HCEC 1CT (cell line): ENCODE results near the gene TPP1.

Experiments used
- DNase-seq: peaks from one replicate; pipeline ENCODE4 v3.0.0-alpha.2; 2017

The TPP1 gene

DNA sequence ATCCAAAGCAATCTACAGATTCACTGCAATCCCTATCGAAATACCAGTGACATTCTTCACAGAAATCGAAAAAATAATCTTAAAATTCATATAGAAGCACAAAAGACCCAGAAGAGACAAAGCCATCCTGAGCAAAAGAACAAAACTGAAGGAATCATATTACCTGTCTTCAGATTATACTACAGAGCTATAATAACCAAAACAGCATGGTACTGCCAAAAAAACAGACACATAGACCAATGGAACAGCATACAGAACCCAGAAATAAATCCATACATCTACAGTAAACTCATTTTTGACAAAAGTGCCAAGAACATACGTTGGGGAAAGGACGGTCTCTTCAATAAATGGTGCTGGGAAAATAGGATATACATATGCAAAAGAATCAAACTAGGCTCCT lies 34.7 kb downstream of the TPP1 start:
- DNase-seq = no peak

DNA sequence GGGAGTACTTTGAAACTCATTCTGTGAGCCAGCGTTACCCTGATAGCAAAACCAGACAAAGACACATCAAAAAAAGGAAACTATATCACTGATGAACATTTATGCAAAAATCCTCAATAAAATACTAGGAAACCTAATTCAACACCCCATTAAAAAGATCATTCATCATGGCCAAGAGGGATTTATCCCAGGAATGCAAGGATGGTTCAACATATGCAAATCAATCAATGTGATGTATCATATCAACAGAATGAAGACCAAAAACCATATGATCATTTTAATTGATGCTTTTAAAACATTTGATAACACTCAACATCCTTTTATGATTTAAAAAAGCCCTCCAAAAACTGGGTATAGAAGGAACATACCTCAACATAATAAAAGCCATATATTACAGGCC lies 35.6 kb downstream of the TPP1 start:
- no peak for DNase-seq

DNA sequence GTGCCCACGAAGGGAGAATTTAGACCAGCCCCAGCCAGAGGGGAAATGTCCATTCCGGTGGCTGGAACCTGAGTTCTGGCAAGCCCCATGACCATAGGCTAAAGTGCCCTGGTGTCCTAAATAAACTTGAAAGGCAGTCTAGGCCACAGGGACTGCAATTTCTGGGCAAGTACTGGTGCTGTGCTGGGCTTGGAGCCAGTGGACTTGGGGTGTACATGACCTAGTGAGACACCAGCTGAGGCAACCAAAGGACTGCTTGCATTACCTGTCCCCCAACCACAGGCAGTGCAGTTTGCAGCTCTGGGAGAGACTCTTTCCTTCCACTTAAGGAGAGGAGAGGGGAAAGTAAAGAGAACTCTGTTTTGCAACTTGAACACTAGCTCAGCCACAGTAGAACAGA lies 39.5 kb downstream of the TPP1 start:
- DNase-seq = no peak

DNA sequence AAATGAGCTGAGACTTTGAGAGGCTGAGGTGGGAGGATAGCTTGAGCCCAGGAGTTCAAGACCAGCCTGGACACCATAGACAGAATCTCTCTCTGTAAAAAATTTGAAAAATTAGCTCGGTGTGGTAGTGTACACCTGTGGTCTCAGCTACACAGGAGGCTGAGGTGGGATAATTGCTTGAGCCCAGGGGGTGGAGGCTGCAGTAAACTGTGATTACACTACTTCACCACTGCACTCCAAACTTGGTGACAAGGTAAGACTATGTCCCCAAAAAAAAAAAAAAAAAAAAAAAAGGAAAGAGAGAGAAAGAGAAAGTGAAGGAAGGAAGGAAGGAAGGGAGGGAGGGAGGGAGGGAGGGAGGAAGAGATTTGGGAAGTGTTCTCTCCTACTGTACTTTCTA lies 41.1 kb downstream of the TPP1 start:
- DNase-seq = no peak

DNA sequence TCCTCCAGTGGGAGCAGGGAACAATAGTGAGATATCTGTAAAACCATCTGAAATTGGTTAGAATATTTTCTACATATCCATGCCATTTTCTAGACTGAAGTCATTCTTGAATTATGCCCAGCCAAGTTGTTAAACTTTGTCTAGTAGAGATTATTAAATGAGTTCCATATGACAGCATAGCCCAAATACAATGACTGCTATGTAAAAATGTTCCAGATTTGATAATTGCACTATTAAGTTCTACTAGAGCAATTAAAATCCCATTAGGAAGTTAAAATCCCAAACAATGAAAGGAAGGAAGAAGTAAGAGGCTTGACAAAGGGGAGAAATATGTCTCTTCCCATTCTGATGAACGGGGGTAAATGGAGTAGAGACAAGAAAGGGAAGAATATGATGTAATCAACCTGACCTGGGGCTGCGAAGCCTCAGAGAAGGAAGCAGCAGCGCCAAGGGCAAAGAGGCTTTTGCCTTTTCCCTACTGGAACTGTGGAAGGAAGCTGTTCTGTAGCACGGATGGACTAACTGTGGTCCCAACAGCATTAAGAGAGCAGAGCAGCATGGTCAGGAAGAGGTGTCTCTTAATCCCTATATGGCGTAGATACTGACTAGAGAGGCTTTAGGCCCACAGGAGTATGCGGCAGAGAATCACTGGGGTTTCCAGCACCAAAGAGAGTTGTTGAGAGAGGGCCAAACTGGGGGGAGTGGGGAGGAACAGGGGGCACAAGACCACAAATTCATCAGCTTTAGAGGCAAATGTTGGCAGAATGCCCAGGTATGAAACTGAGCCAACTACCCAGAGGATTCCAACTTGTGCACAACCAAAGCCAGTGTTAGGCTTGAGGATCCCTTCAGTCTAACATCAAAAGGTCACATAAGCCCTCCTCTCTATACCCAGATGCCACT lies 42.5 kb downstream of the TPP1 start:
- no peak for DNase-seq

DNA sequence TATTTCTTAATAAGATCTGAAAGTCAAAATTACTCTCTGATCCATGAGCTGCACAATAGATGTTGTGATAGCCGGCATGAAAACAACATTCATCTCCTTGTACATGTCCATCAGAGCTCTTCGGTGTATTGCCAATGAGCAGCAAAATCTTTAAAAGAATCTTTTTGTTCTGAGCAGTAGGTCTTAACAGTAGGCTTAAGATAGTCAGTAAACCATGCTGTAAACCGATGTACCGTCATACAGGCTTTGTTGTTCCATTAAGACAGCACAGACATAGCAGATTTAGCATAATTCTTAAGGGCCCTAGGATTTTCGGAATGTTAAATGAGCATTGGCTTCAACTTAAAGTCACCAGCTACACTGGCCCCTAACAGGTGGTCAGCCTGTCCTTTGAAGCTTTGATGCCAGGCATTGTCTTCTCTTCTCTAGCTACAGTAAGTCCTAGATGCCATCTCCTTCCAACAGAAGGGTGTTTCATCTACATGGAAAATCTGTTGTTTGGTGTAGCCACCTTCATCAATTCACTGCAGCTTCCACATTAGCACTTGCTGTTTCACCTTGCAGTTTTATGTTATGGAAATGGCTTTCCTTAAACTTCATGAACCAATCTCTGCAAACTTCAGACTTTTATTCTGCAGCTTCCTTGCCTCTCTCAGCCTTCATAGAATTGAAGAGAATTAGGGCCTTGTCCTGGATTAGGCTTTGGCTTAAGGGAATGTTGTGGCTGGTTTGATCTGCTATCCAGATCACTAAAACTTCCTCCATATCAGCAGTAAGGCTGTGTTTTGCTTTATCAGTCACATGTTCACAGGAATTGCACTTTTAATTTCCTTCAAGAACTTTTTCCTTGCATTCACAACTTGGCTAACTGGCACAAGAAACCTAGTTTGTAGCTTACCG lies 44.2 kb downstream of the TPP1 start:
- DNase-seq = no peak

DNA sequence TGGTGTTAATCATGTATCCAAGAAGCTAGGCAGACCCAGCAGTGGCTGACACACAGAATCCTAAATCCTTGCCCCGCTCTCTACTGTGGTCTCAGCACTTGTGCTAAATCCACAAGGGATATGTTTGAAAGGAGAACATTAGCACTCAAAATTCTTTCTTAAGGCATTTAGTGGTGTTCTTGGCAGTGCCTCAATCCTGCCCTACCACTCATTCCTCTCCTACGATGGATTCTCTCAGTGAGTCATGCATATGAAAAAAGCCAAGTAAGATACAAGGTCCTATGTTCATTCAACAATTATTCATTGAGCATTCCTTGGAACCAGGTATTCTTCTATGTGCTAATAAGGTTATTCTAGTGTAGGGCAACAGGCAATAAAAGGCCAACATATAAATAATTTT lies 47.0 kb downstream of the TPP1 start:
- peak; percentile 53 for DNase-seq

DNA sequence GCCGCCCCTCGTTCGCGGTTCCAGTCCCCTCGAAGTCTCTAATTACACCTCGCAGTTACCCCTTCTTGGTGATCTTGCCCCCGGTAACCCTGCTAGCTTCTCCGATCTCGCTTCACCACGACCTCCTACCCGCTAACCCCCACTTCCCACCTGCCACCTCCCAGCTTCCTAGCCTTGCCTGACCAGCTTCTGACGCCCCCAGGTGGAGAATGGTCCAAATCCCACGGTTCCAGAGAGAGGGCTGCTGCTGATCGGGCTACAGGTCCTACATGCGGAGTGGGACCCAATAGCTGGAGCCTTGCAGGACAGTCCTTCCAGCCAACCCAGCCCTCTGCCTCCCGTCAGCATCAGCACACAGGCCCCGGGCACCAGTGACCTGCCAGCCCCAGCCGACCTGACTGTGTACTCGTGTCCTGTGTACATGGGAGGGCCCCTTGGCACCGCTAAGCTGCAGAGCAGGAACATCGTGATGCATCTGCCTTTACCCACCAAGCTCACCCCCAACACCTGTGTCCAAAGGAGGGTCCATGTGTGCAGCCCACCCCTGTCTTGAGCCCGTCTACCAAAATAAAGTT lies 47.7 kb downstream of the TPP1 start:
- DNase-seq = no peak

DNA sequence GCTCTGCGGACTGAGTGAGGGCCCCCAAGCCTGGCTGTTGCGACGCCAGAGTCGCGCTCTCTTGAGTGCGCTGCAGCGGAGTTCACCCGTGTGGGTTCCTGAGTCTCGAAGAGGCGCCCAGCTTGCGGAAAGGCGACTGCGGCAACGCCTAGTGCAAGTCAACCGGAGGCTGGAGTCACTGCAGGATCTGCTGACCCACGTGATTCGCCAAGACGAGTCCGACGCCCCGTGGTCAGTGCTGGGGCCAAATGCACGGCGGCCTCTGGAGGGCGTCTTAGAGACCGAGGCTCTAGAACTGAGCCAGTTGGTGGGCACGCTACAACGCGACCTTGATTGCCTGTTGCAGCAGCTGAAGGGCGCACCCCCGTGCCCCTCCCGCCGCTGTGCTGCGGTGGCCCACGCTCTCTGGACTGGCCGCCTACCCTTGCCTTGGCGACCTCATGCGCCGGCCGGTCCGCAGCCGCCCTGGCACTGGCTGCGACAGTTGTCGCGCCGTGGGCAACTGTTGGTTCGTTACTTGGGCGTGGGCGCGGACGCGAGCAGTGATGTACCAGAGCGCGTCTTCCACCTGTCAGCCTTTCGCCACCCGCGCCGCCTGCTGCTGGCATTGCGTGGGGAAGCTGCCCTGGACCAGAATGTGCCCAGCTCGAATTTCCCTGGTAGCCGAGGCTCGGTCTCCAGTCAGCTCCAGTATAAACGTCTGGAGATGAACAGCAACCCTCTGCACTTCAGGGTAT lies 48.4 kb downstream of the TPP1 start:
- DNase-seq = no peak

DNA sequence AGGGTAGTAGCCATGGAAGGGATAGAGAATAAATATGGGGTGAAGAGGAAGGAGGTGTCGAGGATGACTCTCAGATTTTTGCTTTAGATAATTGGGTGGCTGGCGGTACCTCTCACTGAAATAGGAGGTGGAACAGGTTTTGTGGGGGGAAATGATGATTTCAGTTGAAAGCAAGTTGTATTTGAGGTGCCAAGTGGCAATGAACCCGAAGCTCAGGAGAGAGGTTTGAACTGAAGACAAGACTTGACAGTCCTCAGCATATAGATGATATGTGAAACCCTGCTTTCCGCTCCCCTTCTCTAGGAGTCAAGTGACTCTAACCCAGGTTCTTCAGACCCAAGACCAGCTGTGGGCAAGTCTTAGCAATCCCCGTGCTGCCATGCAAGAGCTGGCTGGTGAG lies 49.5 kb downstream of the TPP1 start:
- DNase-seq = no peak

DNA sequence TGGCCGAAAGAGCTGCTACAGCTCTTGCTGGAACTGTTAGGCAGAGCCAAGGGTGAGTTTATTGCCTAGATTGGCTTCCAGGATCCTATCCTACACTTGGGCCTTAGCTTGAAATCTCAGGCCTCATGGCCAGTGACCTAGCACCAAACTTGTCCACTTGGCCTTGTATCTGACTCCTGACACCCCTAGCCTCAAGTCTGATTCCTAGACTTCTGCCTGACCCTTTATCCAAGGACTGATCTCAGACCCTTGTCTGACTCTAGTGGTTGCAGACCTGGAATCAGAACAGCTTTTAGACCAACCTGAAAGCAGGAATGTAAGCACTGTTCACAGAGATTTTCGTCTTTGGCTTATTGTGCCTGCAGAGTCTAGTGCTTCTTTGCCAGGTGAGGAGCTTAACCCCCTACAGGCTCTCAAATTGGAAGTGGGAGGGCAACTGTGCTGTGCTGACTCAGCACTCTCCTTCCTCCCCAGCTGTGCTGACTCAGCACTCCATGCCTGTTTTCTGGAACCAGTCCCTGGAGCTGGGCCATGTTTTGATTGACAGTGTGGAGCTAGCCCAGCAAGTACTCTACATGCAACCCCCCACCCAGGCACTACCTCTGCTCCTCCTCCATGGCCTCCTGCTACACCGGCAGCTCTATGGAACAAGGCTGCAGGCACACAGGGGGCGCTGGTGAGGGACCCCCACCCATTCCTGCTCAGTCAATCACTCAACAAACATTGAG lies 50.9 kb downstream of the TPP1 start:
- peak; percentile 47 for DNase-seq

DNA sequence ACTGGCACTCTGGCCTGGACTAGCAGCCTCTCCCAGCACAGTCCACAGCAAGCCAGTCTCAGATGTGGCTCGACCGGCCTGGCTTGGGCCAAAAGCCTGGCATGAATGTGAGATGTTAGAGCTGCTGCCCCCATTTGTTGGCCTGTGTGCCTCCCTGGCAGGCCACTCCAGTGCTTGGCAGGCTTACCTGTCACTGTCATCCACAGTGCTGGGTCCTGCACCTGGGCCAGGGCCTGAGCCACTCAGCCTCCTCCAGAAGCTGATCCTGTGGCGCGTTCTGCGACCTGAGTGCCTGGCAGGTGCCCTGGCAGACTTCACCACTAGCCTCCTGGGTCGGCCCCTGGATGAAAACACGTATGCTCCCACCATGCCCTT lies 51.9 kb downstream of the TPP1 start:
- DNase-seq = no peak

DNA sequence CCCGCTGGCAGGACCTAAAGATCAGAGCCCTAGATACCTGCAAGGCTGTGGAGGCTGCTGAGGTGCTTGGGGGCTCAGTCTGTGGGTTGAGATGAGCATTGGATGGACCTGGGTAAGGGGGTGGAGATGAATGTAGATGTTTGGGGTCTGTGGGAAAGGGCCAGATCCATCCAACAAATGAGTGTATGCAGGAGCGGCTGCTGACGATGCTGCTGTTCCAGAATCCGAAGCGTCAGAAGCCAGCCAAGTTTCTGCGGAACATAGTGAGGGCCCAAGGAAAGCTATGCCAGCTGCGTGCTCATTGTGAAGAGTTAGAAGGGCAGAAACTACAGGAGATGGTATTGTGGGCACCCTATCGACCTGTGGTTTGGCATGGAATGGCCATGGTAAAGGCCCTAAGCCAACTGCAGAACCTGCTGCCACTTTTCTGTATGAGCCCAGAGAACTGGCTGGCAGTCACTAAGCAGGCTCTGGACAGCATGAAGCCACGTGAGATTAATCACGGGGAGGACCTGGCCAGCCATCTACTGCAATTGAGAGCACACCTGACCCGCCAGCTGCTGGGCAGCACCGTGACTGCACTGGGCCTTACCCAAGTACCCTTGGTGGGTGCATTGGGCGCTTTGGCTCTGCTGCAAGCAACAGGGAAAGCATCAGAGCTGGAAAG lies 52.4 kb downstream of the TPP1 start:
- no peak for DNase-seq

DNA sequence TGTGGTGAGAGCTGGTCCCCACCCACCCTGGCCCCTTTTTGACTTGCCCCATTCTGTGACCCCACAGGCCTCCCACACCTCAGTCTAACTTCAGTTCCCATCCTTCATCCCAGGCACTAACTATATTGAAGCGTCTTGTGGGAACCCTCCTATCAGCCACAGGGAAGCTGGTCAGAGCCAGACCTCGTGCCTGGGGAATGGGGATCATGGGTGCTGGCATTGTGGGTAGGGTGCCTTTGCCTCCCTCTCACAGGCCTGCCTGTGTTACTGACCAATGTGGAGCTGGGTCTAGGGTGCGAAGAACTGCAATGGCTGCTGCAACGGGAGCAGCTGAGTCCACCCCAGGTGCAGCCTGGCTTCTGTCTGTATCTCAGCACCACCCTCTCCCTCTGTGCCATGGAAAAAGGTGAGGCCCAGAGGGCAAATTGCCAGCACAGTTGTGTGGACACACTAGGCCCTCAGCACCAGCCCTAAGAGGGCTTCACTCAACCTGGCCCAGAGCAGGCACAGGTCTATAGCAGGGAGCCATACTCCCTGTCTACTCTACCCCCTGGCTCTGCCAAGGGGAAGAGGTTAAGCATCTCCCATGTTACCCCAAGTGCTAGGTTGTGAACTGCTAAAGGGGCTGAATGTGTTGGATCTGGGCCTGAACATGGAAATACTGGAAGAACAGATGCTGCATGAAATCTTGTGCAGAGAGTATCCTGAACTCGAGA lies 53.1 kb downstream of the TPP1 start:
- DNase-seq = no peak

DNA sequence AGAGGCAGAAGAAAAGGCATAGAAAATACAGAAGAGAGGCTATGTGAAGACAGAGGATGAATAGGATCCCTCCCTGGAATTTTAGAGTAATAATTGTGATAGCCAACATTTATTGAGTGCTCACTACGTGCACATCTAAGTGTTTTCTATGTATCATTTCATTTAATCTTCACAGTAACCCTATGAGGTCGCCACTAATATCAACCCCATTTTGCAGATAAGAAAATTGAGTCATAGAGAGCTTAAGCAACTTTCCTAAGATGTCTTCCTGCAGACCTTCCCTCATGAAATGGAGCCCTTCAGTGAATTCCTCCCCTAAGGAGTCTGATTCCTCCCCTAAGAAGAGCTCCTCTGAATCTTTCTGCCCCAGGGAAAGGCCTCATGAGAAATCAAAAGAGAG lies 53.9 kb downstream of the TPP1 start:
- no peak for DNase-seq

DNA sequence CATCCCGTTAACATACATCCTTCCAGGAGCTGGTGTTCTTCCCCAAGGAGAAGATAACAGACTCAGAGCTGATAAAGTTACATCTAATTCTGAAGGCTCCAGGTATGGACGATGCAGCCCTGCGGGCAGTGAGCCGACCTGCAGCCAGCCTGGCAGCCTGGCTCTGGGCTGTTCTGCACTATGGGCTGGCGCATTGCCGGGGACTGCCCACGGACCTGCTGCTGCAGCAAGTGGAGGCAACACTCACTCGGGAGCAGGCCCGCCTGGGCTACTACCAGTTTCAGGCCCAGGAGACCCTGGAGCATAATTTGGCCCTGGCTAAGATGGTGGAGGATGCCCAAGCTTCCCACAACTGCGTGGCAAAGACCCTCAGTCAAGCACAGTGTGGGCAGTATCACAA lies 55.6 kb downstream of the TPP1 start:
- DNase-seq = no peak

DNA sequence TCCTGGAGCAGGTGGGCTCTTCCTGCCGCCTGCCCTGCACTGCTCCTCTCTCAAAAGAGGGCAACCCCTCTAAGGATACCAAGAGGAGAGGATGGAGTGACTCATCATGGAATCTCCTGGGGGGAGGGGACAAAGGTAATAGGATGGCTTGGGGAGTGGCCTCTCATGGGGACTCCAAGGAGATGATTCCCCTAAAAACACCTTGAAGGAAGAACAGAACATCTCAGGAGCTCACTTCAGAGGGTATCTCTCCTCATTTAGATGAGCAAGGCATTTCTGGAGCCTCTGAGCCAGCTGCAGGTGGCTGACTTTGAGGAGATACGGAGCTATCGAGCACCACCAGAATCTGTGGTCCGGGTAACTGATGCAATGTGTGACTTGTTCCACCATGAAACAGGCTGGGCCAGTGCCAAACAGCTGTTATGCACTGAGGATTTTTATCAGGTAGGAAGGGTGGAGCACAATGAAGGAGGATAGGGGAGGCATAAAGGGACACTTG lies 56.1 kb downstream of the TPP1 start:
- DNase-seq = no peak
